Activated CD8-positive, alpha-beta T cell treated with anti-CD3 and anti-CD28 coated beads for 36 hours (primary cell): ENCODE results near the gene MESD. TPM values are rescaled to one million over a fixed set of nuclear protein-coding genes. Genes with fewer than 3 reads are reported as not detected.

Experiments used
- ATAC-seq: fragments of 200-7000 bp; cut with Tn5 transposase; one replicate; pipeline ENCODE4 v1.10.0; 2021; ENCODE audit warnings: mild to moderate bottlenecking, moderate library complexity
- CTCF ChIA-PET: fragments of 350-600 bp; sonication (Branson Sonifier 250); formaldehyde crosslinking; loops from one replicate; lab custom pipeline; 2021; ENCODE audit warnings: antibody characterized with exemption; lab: Charles Lee
- POLR2A ChIA-PET: fragments of 350-600 bp; sonication (Branson Sonifier 250); formaldehyde crosslinking; loops from one replicate; lab custom pipeline; 2021; ENCODE audit warnings: antibody characterized with exemption; lab: Charles Lee
- DNase-seq: peaks from one replicate; pipeline ENCODE4 v3.0.0-alpha.2; 2020
- H3K27ac Mint-ChIP-seq: one replicate; pipeline ENCODE4 v1.8.0; 2021; ENCODE audit warnings: mild to moderate bottlenecking, mixed read lengths
- H3K27me3 Mint-ChIP-seq: one replicate; pipeline ENCODE4 v1.8.0; 2021; ENCODE audit warnings: mixed read lengths
- H3K36me3 Mint-ChIP-seq: one replicate; pipeline ENCODE4 v1.8.0; 2021; ENCODE audit warnings: low read depth, mixed read lengths
- H3K4me1 Mint-ChIP-seq: one replicate; pipeline ENCODE4 v1.8.0; 2021; ENCODE audit warnings: low read depth, mixed read lengths
- H3K4me3 Mint-ChIP-seq: one replicate; pipeline ENCODE4 v1.8.0; 2021; ENCODE audit warnings: mild to moderate bottlenecking, moderate library complexity, mixed read lengths
- H3K9me3 Mint-ChIP-seq: one replicate; pipeline ENCODE4 v1.8.0; 2021; ENCODE audit warnings: mixed read lengths
- intact Hi-C: fragments of 100-400 bp; cut with micrococcal nuclease; formaldehyde crosslinking; loops from one replicate; pipeline ENCODE4 v1.10.0; 2022
- total RNA-seq, 2 experiments: library from RNA; stranded (reverse); gene quantifications; one replicate each; pipeline ENCODE4 v1.2.3, GENCODE V29; 2021
- TF ChIP-seq, protein P1 (sequence below): fragments of 200-600 bp; IDR thresholded peaks from one replicate; pipeline ENCODE4 v1.8.0; 2022; ENCODE audit warnings: antibody characterized with exemption, mild to moderate bottlenecking

The MESD gene
- total RNA-seq, 2 experiments from 2014 or later, result 15.8 to 16.5 TPM

DNA sequence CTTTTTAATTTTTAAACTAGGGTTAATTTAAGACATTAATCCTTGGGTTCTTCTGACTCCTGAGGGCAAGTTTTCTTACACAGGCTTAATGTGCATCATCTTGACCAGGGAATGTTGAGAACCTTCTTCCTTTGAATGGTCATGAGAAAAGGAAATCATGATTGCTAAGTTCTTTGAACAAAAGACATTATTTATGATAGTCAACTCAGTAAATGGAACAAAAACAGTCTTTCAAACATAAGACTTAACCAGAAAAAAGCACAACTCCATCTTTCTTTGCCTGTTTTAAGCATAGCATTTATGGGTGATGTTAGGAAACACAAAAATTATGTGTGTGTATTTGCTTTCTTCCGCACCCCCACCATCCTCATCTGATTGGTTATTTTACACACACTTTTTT, 16.5 kb upstream of the MESD start:
- no peaks in the 10 kb centered on the region for H3K27me3 Mint-ChIP-seq
- peaks cover 59% of the 10 kb centered on the region for H3K4me1 Mint-ChIP-seq
- no peak overlapping the region for H3K27ac Mint-ChIP-seq
- DNase-seq, result no peak
- peaks cover 23% of the 10 kb centered on the region for H3K36me3 Mint-ChIP-seq
- H3K4me3 Mint-ChIP-seq, result no peak overlapping the region
- CTCF ChIA-PET, result no interaction called here
- POLR2A ChIA-PET, result no interaction called here
- H3K9me3 Mint-ChIP-seq, result no peaks in the 10 kb centered on the region
- intact Hi-C loops, result no loop called here
- TF ChIP-seq, protein P1, sequence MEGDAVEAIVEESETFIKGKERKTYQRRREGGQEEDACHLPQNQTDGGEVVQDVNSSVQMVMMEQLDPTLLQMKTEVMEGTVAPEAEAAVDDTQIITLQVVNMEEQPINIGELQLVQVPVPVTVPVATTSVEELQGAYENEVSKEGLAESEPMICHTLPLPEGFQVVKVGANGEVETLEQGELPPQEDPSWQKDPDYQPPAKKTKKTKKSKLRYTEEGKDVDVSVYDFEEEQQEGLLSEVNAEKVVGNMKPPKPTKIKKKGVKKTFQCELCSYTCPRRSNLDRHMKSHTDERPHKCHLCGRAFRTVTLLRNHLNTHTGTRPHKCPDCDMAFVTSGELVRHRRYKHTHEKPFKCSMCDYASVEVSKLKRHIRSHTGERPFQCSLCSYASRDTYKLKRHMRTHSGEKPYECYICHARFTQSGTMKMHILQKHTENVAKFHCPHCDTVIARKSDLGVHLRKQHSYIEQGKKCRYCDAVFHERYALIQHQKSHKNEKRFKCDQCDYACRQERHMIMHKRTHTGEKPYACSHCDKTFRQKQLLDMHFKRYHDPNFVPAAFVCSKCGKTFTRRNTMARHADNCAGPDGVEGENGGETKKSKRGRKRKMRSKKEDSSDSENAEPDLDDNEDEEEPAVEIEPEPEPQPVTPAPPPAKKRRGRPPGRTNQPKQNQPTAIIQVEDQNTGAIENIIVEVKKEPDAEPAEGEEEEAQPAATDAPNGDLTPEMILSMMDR, result no peak
- no peak for ATAC-seq

DNA sequence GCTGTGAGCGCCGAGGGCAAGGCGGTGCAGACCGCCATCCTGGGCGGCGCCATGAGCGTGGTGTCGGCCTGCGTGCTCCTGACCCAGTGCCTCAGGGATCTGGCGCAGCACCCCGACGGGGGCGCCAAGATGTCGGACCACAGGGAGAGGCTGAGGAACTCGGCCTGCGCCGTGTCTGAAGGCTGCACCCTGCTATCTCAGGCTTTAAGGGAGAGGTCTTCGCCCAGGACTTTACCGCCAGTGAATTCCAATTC, 13.4 kb upstream of the MESD start:
- intact Hi-C loops, result no loop called here
- H3K36me3 Mint-ChIP-seq, result peaks cover 23% of the 10 kb centered on the region
- POLR2A ChIA-PET, result interaction anchor here (1.1 to 4.0 kb wide), 2 partner anchors 12 to 18 kb away, joined by 4 to 29 read pairs; partner anchors contain the start of gene MESD
- peak overlapping the region; percentile 66 for H3K4me3 Mint-ChIP-seq
- no peak for DNase-seq
- CTCF ChIA-PET, result interaction anchor here (0.6 to 6.4 kb wide), 3 partner anchors 106 to 1289 kb away, joined by 3 to 36 read pairs (median 7); no protein-coding TSS in a partner anchor
- H3K4me1 Mint-ChIP-seq, result peaks cover 55% of the 10 kb centered on the region
- H3K27ac Mint-ChIP-seq, result no peak overlapping the region
- TF ChIP-seq, protein P1, result no peak
- H3K9me3 Mint-ChIP-seq, result no peaks in the 10 kb centered on the region
- no peak for ATAC-seq
- no peaks in the 10 kb centered on the region for H3K27me3 Mint-ChIP-seq

DNA sequence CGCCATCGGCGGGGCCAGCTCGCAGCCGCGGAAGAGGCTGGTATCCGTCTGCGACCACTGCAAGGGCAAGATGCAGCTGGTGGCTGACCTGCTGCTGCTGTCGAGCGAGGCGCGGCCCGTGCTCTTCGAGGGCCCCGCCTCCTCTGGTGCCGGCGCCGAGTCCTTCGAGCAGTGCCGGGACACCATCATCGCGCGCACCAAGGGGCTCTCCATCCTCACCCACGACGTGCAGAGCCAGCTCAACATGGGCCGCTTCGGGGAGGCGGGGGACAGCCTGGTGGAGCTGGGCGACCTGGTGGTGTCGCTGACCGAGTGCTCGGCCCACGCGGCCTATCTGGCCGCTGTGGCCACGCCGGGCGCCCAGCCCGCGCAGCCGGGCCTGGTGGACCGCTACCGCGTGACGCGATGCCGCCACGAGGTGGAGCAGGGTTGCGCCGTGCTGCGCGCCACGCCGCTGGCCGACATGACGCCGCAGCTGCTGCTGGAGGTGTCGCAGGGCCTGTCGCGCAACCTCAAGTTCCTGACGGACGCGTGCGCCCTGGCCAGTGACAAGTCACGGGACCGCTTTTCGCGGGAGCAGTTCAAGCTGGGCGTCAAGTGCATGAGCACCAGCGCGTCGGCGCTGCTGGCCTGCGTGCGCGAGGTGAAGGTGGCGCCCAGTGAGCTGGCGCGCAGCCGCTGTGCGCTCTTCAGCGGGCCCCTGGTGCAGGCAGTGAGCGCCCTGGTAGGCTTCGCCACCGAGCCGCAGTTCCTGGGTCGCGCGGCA, 12.9 kb upstream of the MESD start:
- ChIA-PET POLR2A (interaction anchor here (0.5 to 4.0 kb wide), 11 partner anchors 7 to 1539 kb away, joined by 3 to 29 read pairs (median 4); partner anchors contain the start of gene MESD), CTCF (interaction anchor here (0.6 to 6.4 kb wide), 5 partner anchors 24 to 1290 kb away, joined by 3 to 36 read pairs (median 4); no protein-coding TSS in a partner anchor)
- intact Hi-C loops, result no loop called here
- DNase-seq, result no peak
- no peak for ATAC-seq
- no peaks in the 10 kb centered on the region for H3K27me3 Mint-ChIP-seq
- peaks cover 23% of the 10 kb centered on the region for H3K36me3 Mint-ChIP-seq
- peak overlapping the region; percentile 94 for H3K4me3 Mint-ChIP-seq
- TF ChIP-seq, protein P1, result no peak
- H3K27ac Mint-ChIP-seq, result peak overlapping the region; percentile 63
- H3K9me3 Mint-ChIP-seq, result no peaks in the 10 kb centered on the region
- H3K4me1 Mint-ChIP-seq, result peaks cover 50% of the 10 kb centered on the region

DNA sequence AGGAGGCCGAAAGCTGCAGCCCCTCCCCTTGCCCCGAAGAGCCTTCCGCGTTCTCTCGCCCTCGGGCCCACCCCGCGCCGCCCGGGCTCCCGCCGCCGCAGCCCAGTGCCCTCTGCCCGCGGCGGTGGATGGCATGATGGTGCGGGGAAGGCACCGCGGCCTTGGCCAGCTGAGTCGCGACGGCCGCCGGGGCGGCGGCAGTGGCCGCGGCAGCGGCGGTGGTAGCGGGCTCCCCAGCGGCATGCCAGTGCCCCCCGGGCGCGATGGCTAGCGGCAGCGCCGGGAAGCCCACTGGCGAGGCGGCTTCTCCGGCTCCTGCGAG, 12.4 kb upstream of the MESD start:
- intact Hi-C loops, result no loop called here
- Mint-ChIP-seq H3K27ac (peak overlapping the region; percentile 85), H3K4me3 (peak overlapping the region; percentile 94), H3K27me3 (no peaks in the 10 kb centered on the region), H3K9me3 (peaks cover 5% of the 10 kb centered on the region), H3K36me3 (peaks cover 24% of the 10 kb centered on the region), H3K4me1 (peaks cover 48% of the 10 kb centered on the region)
- DNase-seq, result no peak
- ChIA-PET POLR2A (interaction anchor here (0.9 to 4.0 kb wide), 12 partner anchors 8 to 301 kb away, joined by 3 to 29 read pairs (median 4); partner anchors contain the start of gene MESD), CTCF (interaction anchor here (1.1 to 6.4 kb wide), 4 partner anchors 25 to 264 kb away, joined by 3 to 36 read pairs (median 6); no protein-coding TSS in a partner anchor)
- TF ChIP-seq, protein P1, result no peak
- peak; percentile 17 for ATAC-seq
